Measurements from ENCODE around the gene SEC63. TPM values are rescaled to one million over a fixed set of nuclear protein-coding genes. Genes with fewer than 3 reads are reported as not detected.
"Not testable (repeated sequence)": the region's sequence is repeated elsewhere in the genome, so short reads cannot be mapped to it uniquely, and the experiment has no call there.

Gene SEC63
- total RNA-seq, 1 donor from 2014 or later, result 94.4 TPM

DNA sequence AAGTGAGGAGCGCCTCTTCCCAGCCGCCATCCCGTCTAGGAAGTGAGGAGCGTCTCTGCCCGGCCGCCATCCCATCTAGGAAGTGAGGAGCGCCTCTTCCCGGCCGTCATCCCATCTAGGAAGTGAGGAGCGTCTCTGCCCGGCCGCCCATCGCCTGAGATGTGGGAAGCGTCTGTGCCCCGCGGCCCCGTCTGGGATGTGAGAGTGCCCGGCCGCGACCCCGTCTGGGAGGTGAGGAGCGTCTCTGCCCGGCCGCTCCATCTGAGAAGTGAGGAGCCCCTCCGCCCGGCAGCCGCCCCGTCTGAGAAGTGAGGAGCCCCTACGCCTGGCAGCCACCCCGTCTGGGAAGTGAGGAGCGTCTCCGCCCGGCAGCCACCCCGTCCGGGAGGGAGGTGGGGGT lies 23.8 kb downstream of the SEC63 start:
- H3K27ac Mint-ChIP-seq; H3K9me3 Mint-ChIP-seq; H3K27me3 Mint-ChIP-seq; DNase-seq; intact Hi-C loops (cut with micrococcal nuclease); H3K4me3 Mint-ChIP-seq; H3K4me1 Mint-ChIP-seq: not testable (repeated sequence)
- H3K36me3 Mint-ChIP-seq (ENCODE audit: low read depth), result peaks cover 30% of the 10 kb centered on the region

DNA sequence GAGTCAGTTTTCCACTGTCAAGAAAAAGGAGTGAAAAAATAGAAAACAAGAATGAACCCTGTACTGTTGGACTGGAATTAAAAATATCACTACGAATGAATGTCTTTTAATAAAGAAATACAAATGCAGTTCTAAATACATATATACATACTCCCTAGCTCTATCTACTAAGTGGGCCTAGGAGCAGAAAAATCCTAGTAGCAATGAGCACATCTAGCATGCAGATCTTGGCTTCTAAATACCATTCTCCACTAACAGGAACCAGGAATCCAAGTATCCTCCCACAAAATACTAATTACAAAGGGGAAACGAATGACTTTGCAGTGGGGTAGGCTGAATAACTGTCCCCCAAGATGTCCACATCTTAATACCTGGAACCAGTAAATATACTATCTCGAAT lies 25.4 kb downstream of the SEC63 start:
- no peak for DNase-seq
- H3K27ac Mint-ChIP-seq, result no peak overlapping the region
- H3K36me3 Mint-ChIP-seq (ENCODE audit: low read depth), result peaks cover 40% of the 10 kb centered on the region
- peaks cover 4% of the 10 kb centered on the region for H3K9me3 Mint-ChIP-seq
- no peak overlapping the region for H3K4me3 Mint-ChIP-seq
- no peaks in the 10 kb centered on the region for H3K27me3 Mint-ChIP-seq
- intact Hi-C loops (cut with micrococcal nuclease), result no loop called here
- H3K4me1 Mint-ChIP-seq, result peaks cover 8% of the 10 kb centered on the region

DNA sequence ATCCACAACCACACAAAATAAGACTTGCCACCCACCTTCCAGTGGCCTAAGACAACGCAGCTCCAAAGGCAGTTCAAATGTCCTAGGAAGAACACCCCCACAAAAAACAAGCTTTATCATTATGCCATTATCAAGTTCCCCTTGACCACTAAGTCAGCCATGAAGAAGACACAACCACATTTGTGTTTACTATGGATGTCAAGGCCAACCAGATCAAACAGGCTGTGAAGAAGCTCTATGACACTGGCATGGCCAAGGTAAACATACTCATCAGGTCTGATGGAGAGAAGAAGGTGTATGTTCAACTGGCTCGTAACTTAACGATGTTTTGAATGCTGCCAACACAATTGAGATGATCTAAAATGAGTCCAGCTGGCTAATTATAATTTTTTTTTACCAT lies 26.1 kb downstream of the SEC63 start:
- DNase-seq, result no peak
- intact Hi-C loops (cut with micrococcal nuclease), result no loop called here
- H3K36me3 Mint-ChIP-seq (ENCODE audit: low read depth), result peaks cover 39% of the 10 kb centered on the region
- H3K27ac Mint-ChIP-seq, result no peak overlapping the region
- H3K4me3 Mint-ChIP-seq, result no peak overlapping the region
- peaks cover 8% of the 10 kb centered on the region for H3K4me1 Mint-ChIP-seq
- H3K27me3 Mint-ChIP-seq, result no peaks in the 10 kb centered on the region
- H3K9me3 Mint-ChIP-seq, result peaks cover 4% of the 10 kb centered on the region

DNA sequence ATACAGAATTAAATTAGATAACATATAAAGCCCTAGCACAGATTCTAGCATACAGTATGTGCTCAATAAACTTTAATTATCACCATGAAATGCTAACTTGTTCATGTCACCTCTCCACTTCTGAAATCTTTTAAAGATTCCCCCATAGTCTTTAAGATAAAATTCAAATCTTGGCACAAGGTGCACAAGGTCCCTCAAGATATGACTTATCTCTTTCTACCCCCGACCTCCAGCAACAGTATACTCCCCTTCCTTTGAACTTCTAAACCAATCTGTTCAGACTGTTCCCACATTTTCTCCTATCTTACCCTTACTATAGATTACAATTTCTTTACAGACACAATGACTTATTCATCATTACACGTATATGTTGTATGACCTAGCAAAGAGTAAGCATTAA lies 29.0 kb downstream of the SEC63 start:
- DNase-seq, result no peak
- H3K9me3 Mint-ChIP-seq, result peaks cover 4% of the 10 kb centered on the region
- no peaks in the 10 kb centered on the region for H3K27me3 Mint-ChIP-seq
- intact Hi-C loops (cut with micrococcal nuclease), result no loop called here
- H3K4me1 Mint-ChIP-seq, result peaks cover 6% of the 10 kb centered on the region
- no peak overlapping the region for H3K27ac Mint-ChIP-seq
- no peak overlapping the region for H3K4me3 Mint-ChIP-seq
- H3K36me3 Mint-ChIP-seq (ENCODE audit: low read depth), result peaks cover 39% of the 10 kb centered on the region

DNA sequence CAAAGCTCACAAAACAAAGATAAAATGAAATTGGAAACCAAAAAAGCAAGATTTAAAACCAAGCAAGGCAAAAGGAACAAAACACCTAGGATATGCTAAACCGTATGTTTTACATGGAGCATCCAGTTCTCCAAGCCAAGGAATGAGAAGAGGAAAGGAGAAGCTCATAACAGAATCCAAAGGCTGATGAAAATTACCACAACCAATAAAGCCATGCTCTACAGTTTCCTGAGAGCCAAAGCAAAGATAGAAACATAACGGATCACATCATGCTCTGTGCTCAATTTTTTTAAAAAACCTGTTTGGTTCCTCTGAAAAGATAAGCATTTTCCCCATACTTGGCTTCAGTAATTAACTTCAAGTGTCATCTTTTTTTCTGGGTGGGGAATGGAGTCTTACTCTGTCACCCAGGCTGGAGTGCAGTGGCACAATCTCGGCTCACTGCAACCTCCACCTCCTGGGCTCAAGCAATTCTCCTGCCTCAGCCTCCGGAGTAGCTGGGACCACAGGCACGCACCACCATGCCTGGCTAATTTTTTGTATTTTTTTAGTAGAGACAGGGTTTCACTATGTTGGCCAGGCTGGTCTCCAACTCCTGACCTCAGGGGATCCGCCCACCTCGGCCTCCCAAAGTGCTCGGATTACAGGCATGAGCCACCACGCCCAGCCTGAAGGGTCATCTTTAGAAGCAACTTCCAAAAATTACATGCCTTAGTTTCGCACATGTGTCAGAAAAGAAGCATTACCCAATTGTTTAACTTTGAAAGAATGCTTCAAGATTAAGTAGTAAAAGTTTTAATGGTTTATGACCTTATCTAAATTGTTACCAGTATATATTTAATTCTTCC lies 31.1 kb downstream of the SEC63 start:
- H3K9me3 Mint-ChIP-seq; H3K27me3 Mint-ChIP-seq; H3K4me3 Mint-ChIP-seq; H3K27ac Mint-ChIP-seq; intact Hi-C loops (cut with micrococcal nuclease); H3K4me1 Mint-ChIP-seq; DNase-seq: not testable (repeated sequence)
- peaks cover 38% of the 10 kb centered on the region for H3K36me3 Mint-ChIP-seq (ENCODE audit: low read depth)

DNA sequence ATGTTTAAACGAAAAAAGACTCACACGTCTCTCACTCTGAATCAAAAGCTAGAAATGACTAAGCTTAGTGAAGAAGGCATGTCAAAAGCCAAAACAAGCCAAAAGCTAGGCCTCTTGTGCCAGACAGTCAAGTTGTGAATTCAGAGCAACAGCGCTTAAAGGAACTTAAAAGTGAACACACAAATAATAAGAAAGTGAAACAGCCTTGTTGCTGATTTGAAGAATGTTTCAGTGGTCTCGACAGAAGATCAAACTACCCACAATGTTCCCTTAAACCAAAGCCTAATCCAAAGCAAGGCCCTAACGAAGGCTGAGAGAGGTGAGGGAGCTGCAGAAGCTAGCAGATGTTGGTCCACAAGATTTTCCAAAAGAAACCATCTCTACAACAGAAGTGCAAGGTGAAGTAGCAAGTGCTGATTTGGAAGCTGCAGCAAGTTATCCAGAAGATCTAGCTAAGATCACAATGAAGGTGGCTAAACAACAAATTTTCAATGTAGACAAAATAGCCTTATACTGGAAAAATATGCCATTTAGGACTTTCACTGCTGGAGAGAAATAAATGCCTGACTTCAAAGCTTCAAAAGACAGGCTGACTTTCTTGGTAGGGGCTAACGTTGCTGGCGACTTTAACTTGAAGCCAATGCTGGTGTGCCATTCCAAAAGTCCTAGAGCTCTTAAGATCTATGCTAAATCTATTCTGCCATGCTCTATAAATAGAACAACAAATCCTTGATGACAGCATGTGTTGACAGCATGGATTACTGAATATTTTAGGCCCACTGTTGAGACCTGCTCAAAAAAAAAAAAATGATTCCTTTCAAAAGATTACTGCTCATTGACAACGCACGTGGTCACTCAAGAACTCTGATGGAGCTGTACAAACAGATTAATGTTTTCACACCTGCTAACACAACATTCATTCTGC lies 40.3 kb downstream of the SEC63 start:
- intact Hi-C loops (cut with micrococcal nuclease), result no loop called here
- no peaks in the 10 kb centered on the region for H3K27me3 Mint-ChIP-seq
- peaks cover 12% of the 10 kb centered on the region for H3K4me1 Mint-ChIP-seq
- H3K27ac Mint-ChIP-seq, result no peak overlapping the region
- peaks cover 7% of the 10 kb centered on the region for H3K9me3 Mint-ChIP-seq
- no peak overlapping the region for H3K4me3 Mint-ChIP-seq
- no peak for DNase-seq
- peaks cover 74% of the 10 kb centered on the region for H3K36me3 Mint-ChIP-seq (ENCODE audit: low read depth)

DNA sequence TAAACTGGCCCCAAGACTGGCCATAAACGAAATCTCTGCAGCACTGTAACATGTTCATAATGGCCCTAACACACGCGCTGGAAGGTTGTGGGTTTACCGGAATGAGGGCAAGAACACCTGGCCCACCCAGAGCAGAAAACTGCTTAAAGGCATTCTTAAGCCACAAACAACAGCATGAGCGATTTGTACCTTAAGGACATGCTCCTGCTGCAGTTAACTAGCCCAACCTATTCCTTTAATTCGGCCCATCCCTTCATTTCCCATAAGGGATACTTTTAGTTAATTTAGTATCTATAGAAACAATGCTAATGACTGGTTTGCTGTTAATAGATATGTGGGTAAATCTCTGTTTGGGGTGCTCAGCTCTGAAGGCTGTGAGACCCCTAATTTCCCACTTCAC lies 41.0 kb downstream of the SEC63 start:
- not testable (repeated sequence) for DNase-seq

DNA sequence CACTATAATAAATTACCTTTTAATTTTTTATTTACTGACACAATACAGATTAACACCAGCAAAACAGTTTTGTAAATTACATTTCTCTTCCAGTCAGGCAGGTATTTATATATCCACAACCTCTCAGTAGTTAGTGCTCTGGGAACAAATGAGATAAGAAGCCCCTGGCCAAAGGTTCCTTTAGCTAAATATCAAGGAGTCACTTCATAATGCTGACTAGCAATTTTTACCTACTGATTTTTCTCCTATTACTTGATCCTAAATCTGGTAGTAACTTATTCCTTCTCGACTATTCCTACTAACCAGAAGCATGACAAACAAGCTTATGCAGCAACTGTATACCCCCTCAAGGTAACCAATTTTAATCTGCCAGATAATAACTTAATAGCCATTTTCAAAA lies 46.3 kb downstream of the SEC63 start:
- no peak overlapping the region for H3K4me3 Mint-ChIP-seq
- no peaks in the 10 kb centered on the region for H3K27me3 Mint-ChIP-seq
- intact Hi-C loops (cut with micrococcal nuclease), result no loop called here
- no peaks in the 10 kb centered on the region for H3K9me3 Mint-ChIP-seq
- no peak overlapping the region for H3K27ac Mint-ChIP-seq
- peaks cover 47% of the 10 kb centered on the region for H3K36me3 Mint-ChIP-seq (ENCODE audit: low read depth)
- H3K4me1 Mint-ChIP-seq, result peaks cover 9% of the 10 kb centered on the region
- no peak for DNase-seq

More for the DNA sequence above, 41.0 kb downstream of the SEC63 start:
- H3K9me3 Mint-ChIP-seq; H3K4me3 Mint-ChIP-seq; H3K27me3 Mint-ChIP-seq; H3K27ac Mint-ChIP-seq; intact Hi-C loops (cut with micrococcal nuclease): not testable (repeated sequence)
- Mint-ChIP-seq H3K4me1 (peaks cover 12% of the 10 kb centered on the region), H3K36me3 (ENCODE audit: low read depth) (peaks cover 72% of the 10 kb centered on the region)

DNA sequence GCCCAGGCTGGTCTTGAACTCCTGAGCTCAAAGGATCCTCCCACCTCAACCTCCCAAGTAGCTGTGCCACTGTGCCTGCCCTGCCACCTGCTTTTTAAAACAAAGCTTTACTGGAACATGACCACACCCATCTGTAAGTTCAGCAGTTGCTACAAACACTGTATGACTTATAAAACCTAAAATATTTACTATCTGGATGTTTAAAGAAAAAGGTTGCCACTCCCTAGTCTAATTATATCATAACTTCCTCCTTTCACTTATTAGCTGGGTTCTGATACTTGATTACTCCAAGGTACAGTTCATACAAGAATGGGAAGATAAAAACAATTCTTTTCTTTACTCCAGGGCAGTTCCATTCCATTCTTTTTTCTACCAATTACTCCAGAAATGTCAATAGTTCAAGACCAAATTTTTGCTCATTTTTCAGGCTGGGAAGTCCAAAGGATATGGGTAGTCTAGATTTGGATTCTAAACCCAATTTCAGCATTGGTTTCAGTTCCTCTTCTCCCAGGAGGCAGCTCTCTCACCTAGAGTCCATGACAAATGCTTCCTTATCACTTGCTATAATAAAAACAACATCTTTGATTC lies 63.1 kb downstream of the SEC63 start:
- Mint-ChIP-seq H3K4me3 (no peak overlapping the region), H3K27me3 (no peaks in the 10 kb centered on the region), H3K36me3 (ENCODE audit: low read depth) (peaks cover 69% of the 10 kb centered on the region), H3K9me3 (peaks cover 6% of the 10 kb centered on the region), H3K27ac (peak overlapping the region; percentile 29), H3K4me1 (peaks cover 6% of the 10 kb centered on the region)
- intact Hi-C loops (cut with micrococcal nuclease), result no loop called here
- DNase-seq, result no peak

DNA sequence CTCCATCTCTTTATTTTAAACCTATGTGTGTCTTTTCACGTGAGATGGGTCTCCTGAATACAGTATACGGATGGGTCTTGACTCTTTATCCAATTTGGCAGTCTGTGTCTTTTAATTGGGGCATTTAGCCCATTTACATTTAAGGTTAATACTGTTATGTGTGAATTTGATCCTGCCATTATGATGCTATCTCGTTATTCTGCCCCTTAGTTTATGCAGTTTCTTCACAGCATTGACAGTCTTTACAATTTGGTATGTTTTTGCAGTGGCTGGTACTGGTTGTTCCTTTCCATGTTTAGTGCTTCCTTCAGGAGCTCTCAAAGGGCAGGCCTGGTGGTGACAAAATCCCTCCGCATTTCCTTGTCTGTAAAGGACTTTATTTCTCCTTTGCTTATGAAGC lies 67.6 kb downstream of the SEC63 start:
- DNase-seq; intact Hi-C loops (cut with micrococcal nuclease); H3K27me3 Mint-ChIP-seq; H3K27ac Mint-ChIP-seq; H3K4me3 Mint-ChIP-seq; H3K4me1 Mint-ChIP-seq: not testable (repeated sequence)
- Mint-ChIP-seq H3K36me3 (ENCODE audit: low read depth) (peaks cover 82% of the 10 kb centered on the region), H3K9me3 (peaks cover 29% of the 10 kb centered on the region)

DNA sequence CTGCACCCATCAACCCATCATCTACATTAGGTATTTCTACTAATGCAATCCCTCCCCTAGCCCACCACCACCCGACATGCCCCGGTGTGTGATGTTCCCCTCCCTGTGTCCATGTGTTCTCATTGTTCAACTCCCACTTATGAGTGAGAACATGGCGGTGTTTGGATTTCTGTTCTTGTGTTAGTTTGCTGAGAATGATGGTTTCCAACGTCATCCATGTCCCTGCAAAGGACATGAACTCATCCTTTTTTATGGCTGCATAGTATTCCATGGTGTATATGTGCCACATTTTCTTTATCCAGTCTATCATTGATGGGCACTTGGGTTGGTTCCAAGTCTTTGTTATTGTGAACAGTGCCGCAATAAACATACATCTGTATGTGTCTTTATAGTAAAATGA lies 72.1 kb downstream of the SEC63 start:
- DNase-seq; H3K27ac Mint-ChIP-seq; H3K4me1 Mint-ChIP-seq; H3K27me3 Mint-ChIP-seq; H3K4me3 Mint-ChIP-seq; intact Hi-C loops (cut with micrococcal nuclease): not testable (repeated sequence)
- Mint-ChIP-seq H3K36me3 (ENCODE audit: low read depth) (peaks cover 54% of the 10 kb centered on the region), H3K9me3 (peaks cover 25% of the 10 kb centered on the region)

DNA sequence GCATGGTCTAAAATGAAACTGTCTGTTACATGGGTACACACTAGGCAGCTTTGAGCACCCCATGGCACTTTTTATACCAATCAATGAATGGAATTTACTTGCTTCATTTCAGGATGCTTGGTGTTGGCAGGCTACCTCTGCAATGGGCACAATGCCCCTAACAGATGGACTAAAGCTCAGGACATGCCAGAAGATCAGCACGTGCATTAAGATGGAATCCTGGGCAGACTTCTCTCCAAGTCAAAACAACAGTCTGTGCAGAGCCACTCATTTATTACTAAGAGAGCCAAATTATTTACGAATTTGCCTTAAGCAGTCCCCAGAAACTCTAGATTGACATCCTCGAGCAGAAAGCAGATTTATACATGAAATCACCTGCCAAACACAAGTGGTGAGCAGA lies 78.1 kb downstream of the SEC63 start:
- no peak for DNase-seq
- Mint-ChIP-seq H3K4me3 (no peak overlapping the region), H3K4me1 (no peaks in the 10 kb centered on the region), H3K27ac (no peak overlapping the region), H3K27me3 (no peaks in the 10 kb centered on the region), H3K36me3 (ENCODE audit: low read depth) (peaks cover 38% of the 10 kb centered on the region), H3K9me3 (no peaks in the 10 kb centered on the region)
- intact Hi-C loops (cut with micrococcal nuclease), result no loop called here

DNA sequence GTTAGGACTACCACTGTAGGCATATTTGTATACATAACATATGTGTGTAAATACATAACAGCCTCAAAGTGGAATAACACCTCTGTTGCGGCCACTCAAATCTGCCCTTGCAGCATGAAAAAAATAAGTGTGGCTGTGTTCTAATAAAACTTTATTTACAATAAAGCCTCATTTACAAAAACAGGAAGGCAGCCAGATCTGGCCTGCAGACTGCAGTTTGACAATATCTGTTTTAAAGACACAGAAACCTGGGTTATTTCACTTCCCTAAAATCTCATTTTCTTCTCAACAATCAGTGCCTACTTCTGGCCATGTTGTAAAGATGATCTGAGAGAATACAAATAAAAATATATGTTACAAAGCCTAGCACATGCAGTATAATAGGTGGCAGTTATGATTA lies 80.0 kb downstream of the SEC63 start:
- intact Hi-C loops (cut with micrococcal nuclease), result no loop called here
- H3K4me3 Mint-ChIP-seq, result no peak overlapping the region
- H3K36me3 Mint-ChIP-seq (ENCODE audit: low read depth), result peaks cover 46% of the 10 kb centered on the region
- no peaks in the 10 kb centered on the region for H3K9me3 Mint-ChIP-seq
- no peak for DNase-seq
- no peaks in the 10 kb centered on the region for H3K27me3 Mint-ChIP-seq
- H3K27ac Mint-ChIP-seq, result no peak overlapping the region
- H3K4me1 Mint-ChIP-seq, result peaks cover 3% of the 10 kb centered on the region

DNA sequence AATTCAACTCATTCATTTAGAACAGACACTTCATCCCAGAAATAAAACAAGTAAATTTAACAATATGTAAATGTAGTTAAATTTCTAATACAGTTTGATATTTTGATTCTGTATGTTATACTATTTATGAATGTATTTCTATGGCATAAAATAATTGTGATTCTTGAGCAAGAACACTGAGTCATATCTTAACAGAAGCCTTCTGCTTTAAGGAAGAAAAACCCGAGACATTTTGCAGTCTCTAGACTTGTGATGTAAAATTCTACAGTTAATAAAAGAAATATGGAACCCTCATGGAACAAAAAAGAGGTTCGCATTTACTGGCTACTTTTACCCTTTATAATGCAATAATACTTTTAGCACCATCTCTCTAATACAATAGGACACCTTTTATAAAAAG lies 86.0 kb downstream of the SEC63 start:
- intact Hi-C loops (cut with micrococcal nuclease), result no loop called here
- Mint-ChIP-seq H3K4me3 (no peak overlapping the region), H3K9me3 (no peaks in the 10 kb centered on the region)

More for the DNA sequence above, 86.0 kb downstream of the SEC63 start:
- DNase-seq, result no peak
- H3K4me1 Mint-ChIP-seq, result peaks cover 17% of the 10 kb centered on the region
- no peak overlapping the region for H3K27ac Mint-ChIP-seq
- peaks cover 37% of the 10 kb centered on the region for H3K36me3 Mint-ChIP-seq (ENCODE audit: low read depth)
- H3K27me3 Mint-ChIP-seq, result no peaks in the 10 kb centered on the region
